Liver (tissue), 9 donors: ENCODE measurements around the gene DAO. TPM values are rescaled to one million over a fixed set of nuclear protein-coding genes. Genes with fewer than 3 reads are reported as not detected.

Experiments used
- DNase-seq: peaks from one replicate; pipeline ENCODE4 v3.0.0-alpha.2; 2017; ENCODE audit warnings: low spot score
- H3K27ac ChIP-seq, 2 donors: one replicate each; pipeline ENCODE4 v1.7.0; 2013; ENCODE audit warnings: inconsistent platforms in 2 of 2, low read length in 2 of 2, control low read depth in 1 of 2, low read depth in 1 of 2, mild to moderate bottlenecking in 1 of 2
- H3K27me3 ChIP-seq, 4 donors: one replicate each; pipeline versions ENCODE4 v1.6.1 to v1.7.0; 2013; ENCODE audit warnings: low read length in 3 of 4, inconsistent platforms in 1 of 4, mild to moderate bottlenecking in 1 of 4, moderate library complexity in 1 of 4; ENCODE audit not compliant: control insufficient read depth in 4 of 4, insufficient read depth in 4 of 4
- H3K36me3 ChIP-seq, 4 donors: one replicate each; pipeline versions ENCODE4 v1.6.1 to v1.7.0; 2013; ENCODE audit warnings: low read length in 3 of 4, mild to moderate bottlenecking in 3 of 4, low read depth in 1 of 4, moderate library complexity in 1 of 4; ENCODE audit not compliant: control insufficient read depth in 4 of 4, insufficient read depth in 3 of 4
- H3K4me1 ChIP-seq, 4 donors: one replicate each; pipeline versions ENCODE4 v1.6.1 to v1.7.0; 2013; ENCODE audit warnings: low read length in 3 of 4, mild to moderate bottlenecking in 3 of 4, moderate library complexity in 1 of 4; ENCODE audit not compliant: control insufficient read depth in 4 of 4, insufficient read depth in 4 of 4
- H3K4me3 ChIP-seq, 3 donors: one replicate each; pipeline versions ENCODE4 v1.6.1 to v1.7.0; 2013; ENCODE audit warnings: low read length in 3 of 3, control low read depth in 1 of 3, low read depth in 1 of 3, mild to moderate bottlenecking in 1 of 3
- H3K9ac ChIP-seq, 2 donors: one replicate each; pipeline ENCODE4 v1.7.0; 2013; ENCODE audit warnings: low read length in 2 of 2, mild to moderate bottlenecking in 2 of 2, moderate library complexity in 2 of 2, control low read depth in 1 of 2, low read depth in 1 of 2
- H3K9me3 ChIP-seq, 4 donors: one replicate each; pipeline versions ENCODE4 v1.6.1 to v1.7.0; 2013; ENCODE audit warnings: low read length in 3 of 4; ENCODE audit not compliant: control insufficient read depth in 4 of 4
- EGR1 ChIP-seq, 2 donors: IDR thresholded peaks; 2 replicates each; pipeline ENCODE4 v1.6.1; 2016 to 2018; ENCODE audit warnings: antibody characterized with exemption in 2 of 2, low read depth in 2 of 2
- FOXA1 ChIP-seq: IDR thresholded peaks from 2 replicates; pipeline ENCODE4 v1.6.1; 2016; ENCODE audit warnings: antibody characterized with exemption
- FOXA2 ChIP-seq: IDR thresholded peaks from 2 replicates; pipeline ENCODE4 v1.6.1; 2016; ENCODE audit warnings: antibody characterized with exemption
- GABPA ChIP-seq, 2 donors: IDR thresholded peaks in 1 of 2; conservative IDR thresholded peaks in 1 of 2; 2 replicates each; pipeline ENCODE4 v1.6.1; 2016; ENCODE audit warnings: antibody characterized with exemption in 2 of 2, mild to moderate bottlenecking in 1 of 2, moderate library complexity in 1 of 2
- HNF4A ChIP-seq, 2 donors: conservative IDR thresholded peaks; 2 replicates each; pipeline ENCODE4 v1.6.1; 2016; ENCODE audit warnings: antibody characterized with exemption in 2 of 2, mild to moderate bottlenecking in 2 of 2
- HNF4G ChIP-seq: IDR thresholded peaks from 2 replicates; pipeline ENCODE4 v1.6.1; 2016; ENCODE audit warnings: antibody characterized with exemption
- JUND ChIP-seq, 2 donors: IDR thresholded peaks; 2 replicates each; pipeline ENCODE4 v1.6.1; 2016; ENCODE audit warnings: antibody characterized with exemption in 2 of 2
- NR2F2 ChIP-seq: IDR thresholded peaks from 2 replicates; pipeline ENCODE4 v1.6.1; 2016; ENCODE audit warnings: antibody characterized with exemption
- RAD21 ChIP-seq, 2 donors: IDR thresholded peaks; 2 replicates each; pipeline ENCODE4 v1.6.1; 2016; ENCODE audit warnings: antibody characterized with exemption in 2 of 2, mild to moderate bottlenecking in 2 of 2
- REST ChIP-seq: IDR thresholded peaks from 2 replicates; pipeline ENCODE4 v1.6.1; 2016; ENCODE audit warnings: antibody characterized with exemption, mild to moderate bottlenecking
- RXRA ChIP-seq, 2 donors: IDR thresholded peaks; 2 replicates each; pipeline ENCODE4 v1.6.1; 2017 to 2018; ENCODE audit warnings: antibody characterized with exemption in 2 of 2, mild to moderate bottlenecking in 1 of 2
- SP1 ChIP-seq: IDR thresholded peaks from 2 replicates; pipeline ENCODE4 v1.6.1; 2018; ENCODE audit warnings: antibody characterized with exemption, mild to moderate bottlenecking
- TAF1 ChIP-seq: conservative IDR thresholded peaks from 2 replicates; pipeline ENCODE4 v1.6.1; 2016; ENCODE audit warnings: antibody characterized with exemption, mild to moderate bottlenecking
- YY1 ChIP-seq: IDR thresholded peaks from 2 replicates; pipeline ENCODE4 v1.6.1; 2016; ENCODE audit warnings: antibody characterized with exemption, mild to moderate bottlenecking
- WGBS: extraction: QIAGEN DNeasy Blood & Tissue Kit; methylation state at CpG from one replicate; pipeline ENCODE4 v1.1.7; 2013; 5-methylcytosine and 5-hydroxymethylcytosine counted together
- polyA plus RNA-seq, 2 donors: library from polyadenylated mRNA; stranded (reverse) in 1 of 2; unstranded in 1 of 2; fragments of 200-250 nt in 1 of 2; fragments of >200 nt in 1 of 2; fragmentation: Nextera tagmentation in 1 of 2; extraction: Ambion mirVana in 1 of 2; gene quantifications; one replicate each; pipeline versions ENCODE4 v1.2.1 to v1.2.3, GENCODE V29; 2013 to 2015
- total RNA-seq, 2 donors: library from RNA; depleted of rRNA; stranded (reverse); fragments of >200 nt; gene quantifications; one replicate each; pipeline ENCODE4 v1.2.3, GENCODE V29; 2014
- TF ChIP-seq, protein P1 (sequence below): fragments of 150-350 bp; IDR thresholded peaks from 2 replicates; pipeline ENCODE4 v1.5.1; 2017; ENCODE audit warnings: improper control_type of control experiment, low read depth, low read length; ENCODE audit not compliant: missing input control
- TF ChIP-seq, protein P2 (sequence below): IDR thresholded peaks from 2 replicates; pipeline ENCODE4 v1.6.1; 2016; ENCODE audit warnings: antibody characterized with exemption
- TF ChIP-seq, protein P3 (sequence below): IDR thresholded peaks from 2 replicates; pipeline ENCODE4 v1.6.1; 2016; ENCODE audit warnings: antibody characterized with exemption
- TF ChIP-seq, protein P4 (sequence below): IDR thresholded peaks from 2 replicates; pipeline ENCODE4 v1.6.1; 2016; ENCODE audit warnings: antibody characterized with exemption
- donor health status: healthy.
- donor health status: healthy.
- donor health status: healthy.
- donor health status: healthy.
- donor health status: healthy.

DAO gene
- total and polyA plus RNA-seq, 4 donors: 0.84 to 51.4 (median 22.9) TPM

GRCh38 chr12:108896817-108897216, 16.9 kb downstream of the DAO start:
- Histone ChIP-seq H3K27ac (no peak overlapping the region), H3K27me3 (no peaks in the 10 kb centered on the region), H3K4me1 (no peaks in the 10 kb centered on the region), H3K36me3 (peaks cover 0 to 57% (median 36%) of the 10 kb centered on the region in 4 donors), H3K9ac (no peak overlapping the region), H3K4me3 (no peak overlapping the region), H3K9me3 (no peaks in the 10 kb centered on the region)
- WGBS: 93% methylated on average over 4 of the region's 4 CpGs
- no peak for DNase-seq
- TF ChIP-seq, protein P1, sequence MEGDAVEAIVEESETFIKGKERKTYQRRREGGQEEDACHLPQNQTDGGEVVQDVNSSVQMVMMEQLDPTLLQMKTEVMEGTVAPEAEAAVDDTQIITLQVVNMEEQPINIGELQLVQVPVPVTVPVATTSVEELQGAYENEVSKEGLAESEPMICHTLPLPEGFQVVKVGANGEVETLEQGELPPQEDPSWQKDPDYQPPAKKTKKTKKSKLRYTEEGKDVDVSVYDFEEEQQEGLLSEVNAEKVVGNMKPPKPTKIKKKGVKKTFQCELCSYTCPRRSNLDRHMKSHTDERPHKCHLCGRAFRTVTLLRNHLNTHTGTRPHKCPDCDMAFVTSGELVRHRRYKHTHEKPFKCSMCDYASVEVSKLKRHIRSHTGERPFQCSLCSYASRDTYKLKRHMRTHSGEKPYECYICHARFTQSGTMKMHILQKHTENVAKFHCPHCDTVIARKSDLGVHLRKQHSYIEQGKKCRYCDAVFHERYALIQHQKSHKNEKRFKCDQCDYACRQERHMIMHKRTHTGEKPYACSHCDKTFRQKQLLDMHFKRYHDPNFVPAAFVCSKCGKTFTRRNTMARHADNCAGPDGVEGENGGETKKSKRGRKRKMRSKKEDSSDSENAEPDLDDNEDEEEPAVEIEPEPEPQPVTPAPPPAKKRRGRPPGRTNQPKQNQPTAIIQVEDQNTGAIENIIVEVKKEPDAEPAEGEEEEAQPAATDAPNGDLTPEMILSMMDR: no peak
- TF ChIP-seq EGR1 (IDR thresholded peaks at IDR 0.05; ENCODE audit: low read depth in 2 of 2) (no peak), FOXA2 (no peak), NR2F2 (no peak), FOXA1 (no peak), TAF1 (no peak), RXRA (IDR thresholded peaks at IDR 0.05) (no peak), SP1 (no peak), GABPA (IDR thresholded peaks at IDR 0.05 in 1 of 2, conservative IDR thresholded peaks at IDR 0.05 in 1 of 2) (no peak), JUND (IDR thresholded peaks at IDR 0.05) (no peak), REST (no peak), HNF4A (conservative IDR thresholded peaks at IDR 0.05) (no peak), YY1 (no peak), HNF4G (no peak), RAD21 (IDR thresholded peaks at IDR 0.05) (no peak)
- TF ChIP-seq, protein P2, sequence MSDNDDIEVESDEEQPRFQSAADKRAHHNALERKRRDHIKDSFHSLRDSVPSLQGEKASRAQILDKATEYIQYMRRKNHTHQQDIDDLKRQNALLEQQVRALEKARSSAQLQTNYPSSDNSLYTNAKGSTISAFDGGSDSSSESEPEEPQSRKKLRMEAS: no peak
- TF ChIP-seq, protein P3, sequence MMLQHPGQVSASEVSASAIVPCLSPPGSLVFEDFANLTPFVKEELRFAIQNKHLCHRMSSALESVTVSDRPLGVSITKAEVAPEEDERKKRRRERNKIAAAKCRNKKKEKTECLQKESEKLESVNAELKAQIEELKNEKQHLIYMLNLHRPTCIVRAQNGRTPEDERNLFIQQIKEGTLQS: no peak
- TF ChIP-seq, protein P4, sequence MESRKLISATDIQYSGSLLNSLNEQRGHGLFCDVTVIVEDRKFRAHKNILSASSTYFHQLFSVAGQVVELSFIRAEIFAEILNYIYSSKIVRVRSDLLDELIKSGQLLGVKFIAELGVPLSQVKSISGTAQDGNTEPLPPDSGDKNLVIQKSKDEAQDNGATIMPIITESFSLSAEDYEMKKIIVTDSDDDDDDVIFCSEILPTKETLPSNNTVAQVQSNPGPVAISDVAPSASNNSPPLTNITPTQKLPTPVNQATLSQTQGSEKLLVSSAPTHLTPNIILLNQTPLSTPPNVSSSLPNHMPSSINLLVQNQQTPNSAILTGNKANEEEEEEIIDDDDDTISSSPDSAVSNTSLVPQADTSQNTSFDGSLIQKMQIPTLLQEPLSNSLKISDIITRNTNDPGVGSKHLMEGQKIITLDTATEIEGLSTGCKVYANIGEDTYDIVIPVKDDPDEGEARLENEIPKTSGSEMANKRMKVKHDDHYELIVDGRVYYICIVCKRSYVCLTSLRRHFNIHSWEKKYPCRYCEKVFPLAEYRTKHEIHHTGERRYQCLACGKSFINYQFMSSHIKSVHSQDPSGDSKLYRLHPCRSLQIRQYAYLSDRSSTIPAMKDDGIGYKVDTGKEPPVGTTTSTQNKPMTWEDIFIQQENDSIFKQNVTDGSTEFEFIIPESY: no peak
